Fibroblast of lung (primary cell): Measurements from ENCODE around the gene TGFB1.

Experiments
- CTCF ChIP-seq, 2 donors: IDR thresholded peaks in 1 of 2; conservative IDR thresholded peaks in 1 of 2; 1 replicate in 1 of 2; 2 replicates in 1 of 2; pipeline ENCODE4 v1.5.1; 2011 to 2012; ENCODE audit warnings: low read length in 2 of 2, control low read depth in 1 of 2, inconsistent platforms in 1 of 2, low read depth in 1 of 2, mild to moderate bottlenecking in 1 of 2
- EZH2 ChIP-seq: IDR thresholded peaks from 2 replicates; pipeline ENCODE4 v1.5.1; 2012; ENCODE audit warnings: low read length, control low read depth, mild to moderate bottlenecking; ENCODE audit errors: missing control alignments

GRCh38 chr19:41323430-41324125 lies 30.1 kb downstream of the TGFB1 start:
- TF ChIP-seq CTCF (conservative IDR thresholded peaks at IDR 0.05 in 1 of 2, IDR thresholded peaks at IDR 0.05 in 1 of 2; ENCODE audit: low read depth in 1 of 2, low read length in 2 of 2) = no peak
- TF ChIP-seq EZH2 = no peak
